ENCODE measurements around the gene CDC5L. TPM values are rescaled to one million over a fixed set of nuclear protein-coding genes. Genes with fewer than 3 reads are reported as not detected.

The CDC5L gene
- total and polyA plus RNA-seq, 2 experiments from 2014 or later: 27.0 to 32.5 TPM

- TF ChIP-seq REST (IDR thresholded peaks at IDR 0.05; ENCODE audit: unreplicated experiment): no peak
- TF ChIP-seq POLR2AphosphoS5 (IDR thresholded peaks at IDR 0.05; ENCODE audit: low read depth): no peak
- no peak for TF ChIP-seq ZNF331 (CRISPR knock-in tag; IDR thresholded peaks at IDR 0.05; ENCODE audit: low read depth)
These were observed 48.0 kb downstream of the CDC5L start (continued) for GRCh38 chr6:44435500-44435899.

- H3K79me2 ChIP-seq (replicated peaks; ENCODE audit: insufficient read depth): peaks cover 33% of the 10 kb centered on the region
- H3K27ac ChIP-seq (ENCODE audit: low read depth): no peak overlapping the region
- Mint-ChIP-seq H3K36me3 (ENCODE audit: low read depth) (peaks cover 36% of the 10 kb centered on the region), H3K4me3 (no peak overlapping the region), H3K9me3 (peaks cover 17% of the 10 kb centered on the region), H3K4me1 (no peaks in the 10 kb centered on the region), H3K27ac (no peak overlapping the region), H3K27me3 (ENCODE audit: insufficient read depth, low read depth, poor library complexity) (no peaks in the 10 kb centered on the region)
- peaks cover 5% of the 10 kb centered on the region; the same call in 1 of the 2 replicates for H4K20me1 ChIP-seq (replicated peaks; ENCODE audit: insufficient read depth)
- DNase-seq (ENCODE audit: low spot score): no peak
- no peak overlapping the region for H3K4me3 ChIP-seq
- no peaks in the 10 kb centered on the region for H3K9me2 ChIP-seq (ENCODE audit: insufficient read depth)
- no peak for ATAC-seq
- no peak overlapping the region for H2AFZ ChIP-seq
- no peak for TF ChIP-seq JUNB (IDR thresholded peaks at IDR 0.05; ENCODE audit: unreplicated experiment)
- no peak for TF ChIP-seq STAT1 (IDR thresholded peaks at IDR 0.05; ENCODE audit: unreplicated experiment)
- no peak for TF ChIP-seq EZH2phosphoT487 (IDR thresholded peaks at IDR 0.05; ENCODE audit: unreplicated experiment)
- no peak for TF ChIP-seq POLR2AphosphoS5 (IDR thresholded peaks at IDR 0.05; ENCODE audit: low read depth)
- TF ChIP-seq EZH2 (IDR thresholded peaks at IDR 0.05; ENCODE audit: low read depth, unreplicated experiment): no peak
- TF ChIP-seq ZNF462 (CRISPR knock-in tag; IDR thresholded peaks at IDR 0.05): no peak
- H3F3A ChIP-seq (replicated peaks; ENCODE audit: low read depth): no peaks in the 10 kb centered on the region
- H3K27me3 ChIP-seq (ENCODE audit: insufficient read depth): no peaks in the 10 kb centered on the region
- no peak overlapping the region for H3K4me2 ChIP-seq
- peaks cover 12% of the 10 kb centered on the region; the same call in 1 of the 2 replicates for H3K36me3 ChIP-seq (ENCODE audit: insufficient read depth)
- H3K4me1 ChIP-seq (ENCODE audit: insufficient read depth): no peaks in the 10 kb centered on the region
These were observed 51.3 kb downstream of the CDC5L start for GRCh38 chr6:44438827-44439226.

All from GM23338 (cell line).